SK-N-SH treated with all-trans-retinoic acid at 6 μM for 48 hours (cell line): ENCODE data around the gene CD6.

Experiments
- ATAC-seq: fragments of 200-7000 bp; cut with Tn5 transposase; 3 replicates; pipeline ENCODE4 v1.9.1; 2020; ENCODE audit warnings: mild to moderate bottlenecking, moderate library complexity
- ARNTL ChIP-seq: fragments of 450-650 bp; formaldehyde crosslinking; IDR thresholded peaks from 2 replicates; pipeline ENCODE4 v1.5.0; 2020; ENCODE audit warnings: low read depth, mild to moderate bottlenecking, moderate library complexity, borderline replicate concordance
- BACH2 ChIP-seq: fragments of 250-450 bp; sonication (Bioruptor Pico); IDR thresholded peaks from 2 replicates; pipeline ENCODE4 v1.9.0; 2021; ENCODE audit warnings: mild to moderate bottlenecking, borderline replicate concordance
- CREB5 ChIP-seq: fragments of 250-450 bp; sonication (Bioruptor Pico); IDR thresholded peaks from 2 replicates; pipeline ENCODE4 v1.5.1; 2020; ENCODE audit warnings: low read depth, mild to moderate bottlenecking, moderate library complexity
- CSRNP3 ChIP-seq: fragments of 250-450 bp; sonication (Bioruptor Pico); IDR thresholded peaks from 2 replicates; pipeline ENCODE4 v1.5.1; 2021; ENCODE audit warnings: mild to moderate bottlenecking, moderate library complexity
- ESRRG ChIP-seq: fragments of 250-450 bp; sonication (Bioruptor Pico); IDR thresholded peaks from 2 replicates; pipeline ENCODE4 v1.6.1; 2021; ENCODE audit warnings: mild to moderate bottlenecking
- GLIS3 ChIP-seq: fragments of 250-450 bp; sonication (Bioruptor Pico); IDR thresholded peaks from 2 replicates; pipeline ENCODE4 v1.5.0; 2020; ENCODE audit warnings: mild to moderate bottlenecking, moderate library complexity
- ISL1 ChIP-seq: fragments of 250-450 bp; sonication (Bioruptor Pico); IDR thresholded peaks from 2 replicates; pipeline ENCODE4 v2.1.2; 2022; ENCODE audit warnings: mild to moderate bottlenecking, moderate library complexity
- OSR1 ChIP-seq: fragments of 250-450 bp; sonication (Bioruptor Pico); IDR thresholded peaks from 2 replicates; pipeline ENCODE4 v1.8.0; 2022; ENCODE audit warnings: moderate library complexity, mild to moderate bottlenecking, inconsistent platforms
- POU6F1 ChIP-seq: fragments of 250-450 bp; sonication (Bioruptor Pico); IDR thresholded peaks from 2 replicates; pipeline ENCODE4 v1.8.0; 2021; ENCODE audit warnings: low read depth, mild to moderate bottlenecking, moderate library complexity, borderline replicate concordance
- PPARA ChIP-seq: fragments of 250-450 bp; sonication (Bioruptor Pico); IDR thresholded peaks from 2 replicates; pipeline ENCODE4 v1.5.0; 2020; ENCODE audit warnings: mild to moderate bottlenecking, borderline replicate concordance
- RARB ChIP-seq: fragments of 250-450 bp; sonication (Bioruptor Pico); IDR thresholded peaks from 2 replicates; pipeline ENCODE4 v1.8.0; 2021; ENCODE audit warnings: mild to moderate bottlenecking, moderate library complexity
- SNAI2 ChIP-seq: fragments of 250-450 bp; sonication (Bioruptor Pico); IDR thresholded peaks from 2 replicates; pipeline ENCODE4 v1.5.0; 2020; ENCODE audit warnings: mild to moderate bottlenecking, moderate library complexity
- TCF4 ChIP-seq: fragments of 250-450 bp; sonication (Bioruptor Pico); IDR thresholded peaks from 2 replicates; pipeline ENCODE4 v1.8.0; 2021; ENCODE audit warnings: mild to moderate bottlenecking, moderate library complexity, borderline replicate concordance
- TOX ChIP-seq: fragments of 250-450 bp; sonication (Bioruptor Pico); IDR thresholded peaks from 2 replicates; pipeline ENCODE4 v1.8.0; 2021; ENCODE audit warnings: mild to moderate bottlenecking, moderate library complexity, borderline replicate concordance
- TSHZ2 ChIP-seq: fragments of 250-450 bp; sonication (Bioruptor Pico); IDR thresholded peaks from 2 replicates; pipeline ENCODE4 v1.5.0; 2020; ENCODE audit warnings: mild to moderate bottlenecking, moderate library complexity
- ZC3H10 ChIP-seq: fragments of 250-450 bp; sonication (Bioruptor Pico); IDR thresholded peaks from 2 replicates; pipeline ENCODE4 v1.5.1; 2021; ENCODE audit warnings: mild to moderate bottlenecking, moderate library complexity
- ZFP3 ChIP-seq: fragments of 250-450 bp; sonication (Bioruptor Pico); IDR thresholded peaks from 2 replicates; pipeline ENCODE4 v1.5.0; 2020; ENCODE audit warnings: mild to moderate bottlenecking, moderate library complexity
- ZFP30 ChIP-seq: fragments of 450-650 bp; formaldehyde crosslinking; IDR thresholded peaks from 2 replicates; pipeline ENCODE4 v1.5.0; 2022; ENCODE audit warnings: mild to moderate bottlenecking, moderate library complexity
- ZNF565 ChIP-seq: fragments of 450-650 bp; formaldehyde crosslinking; conservative IDR thresholded peaks from 2 replicates; pipeline ENCODE4 v1.5.0; 2020; ENCODE audit warnings: low read depth, mild to moderate bottlenecking, moderate library complexity
- ZNF70 ChIP-seq: fragments of 450-650 bp; formaldehyde crosslinking; IDR thresholded peaks from 2 replicates; pipeline ENCODE4 v1.5.0; 2020; ENCODE audit warnings: mild to moderate bottlenecking, moderate library complexity
- ZNF8 ChIP-seq: fragments of 450-650 bp; formaldehyde crosslinking; IDR thresholded peaks from 2 replicates; pipeline ENCODE4 v1.5.0; 2020; ENCODE audit warnings: mild to moderate bottlenecking, moderate library complexity

CD6 gene

GRCh38 chr11:60950024-60950423 lies 21.5 kb upstream of the CD6 start:
- no peak for TF ChIP-seq POU6F1 (CRISPR knock-in tag)
- TF ChIP-seq ZNF8 (CRISPR knock-in tag), result no peak
- TF ChIP-seq RARB (CRISPR knock-in tag), result no peak
- no peak for TF ChIP-seq TCF4 (CRISPR knock-in tag)
- no peak for TF ChIP-seq ZNF565 (CRISPR knock-in tag)
- no peak for TF ChIP-seq BACH2 (CRISPR knock-in tag)
- TF ChIP-seq SNAI2 (CRISPR knock-in tag), result no peak
- TF ChIP-seq ARNTL, result no peak
- TF ChIP-seq ZNF70 (CRISPR knock-in tag), result no peak
- no peak for TF ChIP-seq ZC3H10 (CRISPR knock-in tag)
- TF ChIP-seq CSRNP3 (CRISPR knock-in tag), result no peak
- no peak for ATAC-seq

GRCh38 chr11:60950933-60951605 lies 20.4 kb upstream of the CD6 start:
- no peak for TF ChIP-seq RARB (CRISPR knock-in tag)
- TF ChIP-seq CSRNP3 (CRISPR knock-in tag), result no peak
- TF ChIP-seq OSR1 (CRISPR knock-in tag), result no peak
- no peak for TF ChIP-seq ISL1 (CRISPR knock-in tag)
- no peak for TF ChIP-seq ESRRG (CRISPR knock-in tag)
- TF ChIP-seq GLIS3 (CRISPR knock-in tag), result no peak
- no peak for ATAC-seq

GRCh38 chr11:60951606-60951903 lies 19.9 kb upstream of the CD6 start:
- no peak for TF ChIP-seq ISL1 (CRISPR knock-in tag)
- TF ChIP-seq CSRNP3 (CRISPR knock-in tag), result no peak
- TF ChIP-seq ZC3H10 (CRISPR knock-in tag), result no peak
- no peak for TF ChIP-seq SNAI2 (CRISPR knock-in tag)
- TF ChIP-seq CREB5 (CRISPR knock-in tag), result no peak
- TF ChIP-seq ARNTL, result no peak
- no peak for TF ChIP-seq TOX (CRISPR knock-in tag)
- TF ChIP-seq GLIS3 (CRISPR knock-in tag), result no peak
- no peak for ATAC-seq

GRCh38 chr11:60951904-60952741 lies 19.4 kb upstream of the CD6 start, which contains the start of gene SLC15A3:
Gene SLC15A3 (minus strand): TSS chr11:60952176. CDS start chr11:60951551, 625 bp downstream.
- peak; percentile 22; the same call in 1 of the 3 replicates for ATAC-seq
- TF ChIP-seq ZNF70 (CRISPR knock-in tag) (no peak), BACH2 (CRISPR knock-in tag) (no peak), ZFP3 (CRISPR knock-in tag) (no peak), ZC3H10 (CRISPR knock-in tag) (no peak), ZFP30 (CRISPR knock-in tag) (no peak), ZNF565 (CRISPR knock-in tag) (no peak), ZNF8 (CRISPR knock-in tag) (no peak), PPARA (CRISPR knock-in tag) (no peak), SNAI2 (CRISPR knock-in tag) (no peak), ARNTL (no peak), TCF4 (CRISPR knock-in tag) (no peak), RARB (CRISPR knock-in tag) (no peak), TSHZ2 (no peak), GLIS3 (CRISPR knock-in tag) (no peak), ISL1 (CRISPR knock-in tag) (no peak), CSRNP3 (CRISPR knock-in tag) (no peak)
